ENCODE data around the gene PACC1.
"Not testable (repeated sequence)": the region's sequence is repeated elsewhere in the genome, so short reads cannot be mapped to it uniquely, and the experiment has no call there.

Gene PACC1

DNA sequence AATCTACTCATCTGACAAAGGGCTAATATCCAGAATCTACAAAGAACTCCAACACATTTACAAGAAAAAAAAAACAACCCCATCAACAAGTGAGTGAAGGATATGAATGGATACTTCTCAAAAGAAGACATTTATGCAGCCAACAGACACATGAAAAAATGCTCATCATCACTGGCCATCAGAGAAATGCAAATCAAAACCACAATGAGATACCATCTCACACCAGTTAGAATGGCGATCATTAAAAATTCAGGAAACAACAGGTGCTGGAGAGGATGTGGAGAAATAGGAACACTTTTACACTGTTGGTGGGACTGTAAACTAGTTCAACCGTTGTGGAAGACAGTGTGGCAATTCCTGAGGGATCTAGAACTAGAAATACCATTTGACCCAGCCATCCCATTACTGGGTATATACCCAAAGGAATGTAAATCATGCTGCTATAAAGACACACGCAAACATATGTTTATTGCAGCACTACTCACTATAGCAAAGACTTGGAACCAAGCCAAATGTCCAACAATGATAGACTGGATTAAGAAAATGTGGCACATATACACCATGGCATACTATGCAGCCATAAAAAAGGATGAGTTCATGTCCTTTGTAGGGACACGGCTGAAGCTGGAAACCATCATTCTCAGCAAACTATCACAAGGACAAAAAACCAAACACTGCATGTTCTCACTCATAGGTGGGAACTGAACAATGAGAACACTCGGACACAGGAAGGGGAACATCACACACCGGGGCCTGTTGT is 18.8 kb downstream of the PACC1 start:
- not testable (repeated sequence) for DNase-seq

- no peak for DNase-seq
Measured at GRCh38 chr1:212388985-212389716, 25.5 kb downstream of the PACC1 start.

- no peak for DNase-seq
Measured at GRCh38 chr1:212386029-212386428, 28.7 kb downstream of the PACC1 start.

GRCh38 chr1:212381397-212382035 is 33.2 kb downstream of the PACC1 start:
- no peak for DNase-seq

DNA sequence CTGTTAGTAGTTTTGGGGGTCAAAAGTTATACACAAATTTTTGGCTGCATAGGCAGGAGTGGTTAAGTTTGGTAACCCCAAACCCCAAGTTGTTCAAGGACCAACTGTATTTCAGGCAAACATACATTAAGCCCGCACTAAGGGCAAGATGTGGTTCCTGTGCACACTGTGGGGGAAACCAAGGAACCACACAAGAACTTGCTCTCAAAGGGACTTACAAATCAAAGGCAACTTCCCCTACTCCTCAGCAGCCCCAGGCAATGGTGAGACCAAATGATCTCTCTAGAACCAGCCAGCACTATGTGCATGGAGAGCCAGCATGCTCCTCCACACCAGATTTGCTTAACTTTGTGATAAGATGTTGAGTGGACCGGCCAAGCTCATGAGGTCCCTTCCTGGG is 35.3 kb downstream of the PACC1 start:
- no peak for DNase-seq

- no peak for DNase-seq
Measured at GRCh38 chr1:212377644-212378043, 37.0 kb downstream of the PACC1 start.

DNA sequence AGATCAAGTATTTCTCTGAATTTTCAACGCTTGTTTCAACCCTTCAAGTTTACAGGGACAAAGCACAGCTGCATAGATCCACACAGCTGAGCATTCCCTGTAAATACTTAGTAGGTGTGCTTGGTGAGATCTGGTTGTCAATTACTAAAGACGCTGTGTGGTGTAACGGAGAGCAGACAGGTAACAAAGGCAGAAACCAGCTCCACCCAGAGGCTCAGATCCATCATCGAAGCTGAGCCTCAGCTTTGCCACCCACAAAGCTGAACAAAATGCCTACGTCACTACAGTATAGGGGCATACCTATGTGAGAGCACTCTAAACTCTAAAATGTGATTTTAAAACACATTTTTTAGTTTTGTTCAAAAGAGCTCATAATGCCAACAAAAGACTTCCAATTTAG is 38.7 kb downstream of the PACC1 start:
- no peak for DNase-seq

- DNase-seq, result peak; percentile 3
Measured at GRCh38 chr1:212368073-212368484, 46.6 kb downstream of the PACC1 start.

DNA sequence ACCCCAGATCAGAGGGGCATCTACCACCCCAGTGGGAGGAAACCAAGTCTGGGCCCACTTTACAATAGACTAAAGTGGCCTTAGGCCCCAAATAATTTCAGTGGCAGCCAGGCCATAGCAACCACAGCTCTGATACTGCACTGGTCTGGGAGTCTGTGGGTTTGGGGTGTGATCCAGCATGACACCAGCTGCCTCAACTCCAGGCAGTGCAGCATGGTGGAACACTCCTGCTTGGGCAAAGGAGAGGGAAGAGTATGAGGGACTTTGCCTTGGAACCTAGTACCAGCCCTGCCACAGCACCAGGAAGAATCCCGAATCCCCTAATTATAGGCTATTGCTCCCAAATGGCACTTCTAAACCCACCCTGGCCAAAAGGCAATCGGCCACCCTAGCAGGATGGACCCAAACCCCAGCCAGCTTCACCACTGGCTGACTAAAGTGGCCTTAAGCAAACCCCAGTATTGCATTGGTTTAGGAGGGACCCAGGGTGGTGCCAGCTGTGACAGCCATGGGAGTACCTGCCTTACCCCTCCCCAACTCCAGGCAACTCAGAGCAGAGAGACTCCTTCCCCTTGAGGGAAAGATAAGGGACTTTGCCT is 47.1 kb downstream of the PACC1 start:
- DNase-seq, result no peak

DNA sequence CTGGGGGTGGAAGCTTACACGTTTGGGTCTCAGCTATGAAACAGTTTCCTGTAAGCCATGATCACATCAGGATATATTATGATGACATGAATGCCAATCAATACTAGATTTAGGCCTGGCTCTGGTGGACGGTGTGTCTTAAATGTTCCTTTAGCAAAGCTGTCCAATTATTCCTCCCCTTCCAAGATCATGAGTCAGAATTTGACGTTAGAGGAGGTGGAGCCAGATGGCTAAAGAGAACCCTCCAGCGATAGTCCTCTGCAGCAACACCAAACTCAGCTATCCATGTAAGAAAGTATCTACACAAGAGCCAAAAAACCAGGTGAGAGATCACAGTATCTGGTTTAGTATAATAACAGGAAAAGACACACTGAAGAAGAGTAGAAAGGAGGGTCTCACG is 47.8 kb downstream of the PACC1 start:
- no peak for DNase-seq

- no peak for DNase-seq
Measured at GRCh38 chr1:212364985-212365384, 49.7 kb downstream of the PACC1 start.

GRCh38 chr1:212359794-212360479 is 54.7 kb downstream of the PACC1 start:
- no peak for DNase-seq

- DNase-seq, result no peak
Measured at GRCh38 chr1:212355230-212355969, 59.3 kb downstream of the PACC1 start.

- DNase-seq, result no peak
Measured at GRCh38 chr1:212354464-212354863, 60.2 kb downstream of the PACC1 start.

DNA sequence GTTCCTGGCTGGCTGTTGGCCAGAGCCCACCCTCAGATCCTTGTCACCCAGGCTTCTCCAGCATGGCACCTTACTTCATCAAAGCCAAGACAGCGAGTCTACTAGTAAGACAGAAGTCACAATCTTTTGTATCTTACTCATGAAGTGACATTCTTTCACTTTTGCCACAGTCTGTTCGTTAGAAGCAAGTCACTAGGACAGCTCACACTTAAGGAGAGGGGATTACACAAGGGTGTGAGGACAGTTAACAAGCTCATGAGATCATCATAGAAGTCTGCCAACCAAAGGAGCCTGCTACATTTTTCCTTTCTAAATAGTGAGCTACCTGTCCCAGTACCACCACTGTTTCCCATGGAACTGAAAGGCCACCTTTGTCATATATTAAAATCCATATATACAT is 61.5 kb downstream of the PACC1 start:
- DNase-seq, result no peak

GRCh38 chr1:212351588-212352362 is 62.9 kb downstream of the PACC1 start:
- DNase-seq, result no peak

GRCh38 chr1:212346601-212347000 is 68.1 kb downstream of the PACC1 start:
- DNase-seq, result no peak

DNA sequence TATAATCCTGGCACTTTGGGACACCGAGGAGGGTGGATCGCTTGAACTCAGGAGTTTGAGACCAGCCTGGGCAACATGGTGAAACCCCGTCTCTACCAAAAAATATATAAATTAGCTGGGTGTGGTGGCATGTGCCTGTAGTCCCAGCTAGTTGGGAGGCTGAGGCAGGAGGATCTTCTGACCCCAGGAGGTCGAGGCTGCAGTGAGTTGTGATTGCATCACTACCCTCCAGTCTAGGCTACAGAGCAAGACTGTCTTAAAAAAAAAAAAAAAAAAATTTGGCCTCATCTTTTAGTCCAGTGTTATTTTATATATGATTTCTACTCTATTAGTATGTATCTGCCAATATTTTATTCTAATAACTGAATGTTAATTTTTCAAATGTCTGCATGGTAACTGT is 69.8 kb downstream of the PACC1 start:
- DNase-seq, result no peak

GRCh38 chr1:212341090-212341489 is 73.6 kb downstream of the PACC1 start:
- DNase-seq, result no peak

- no peak for DNase-seq
Measured at GRCh38 chr1:212329105-212329504, 85.6 kb downstream of the PACC1 start.

GRCh38 chr1:212328248-212328647 is 86.4 kb downstream of the PACC1 start:
- DNase-seq, result no peak
